Erythroblast (primary cell): ENCODE data around the gene MINDY2.

Experiments used
- DNase-seq, 2 experiments: peaks; one replicate each; lab custom pipeline; 2025; lab: John Stamatoyannopoulos, UW
- GATA1 ChIP-seq: IDR thresholded peaks from 2 replicates; pipeline ENCODE4 v1.6.1; 2011; ENCODE audit warnings: low read depth, mild to moderate bottlenecking, control low read depth, low read length, moderate library complexity
- POLR2A ChIP-seq: IDR thresholded peaks from 2 replicates; pipeline ENCODE4 v1.6.1; 2011; ENCODE audit warnings: mild to moderate bottlenecking, low read length

The MINDY2 gene

GRCh38 chr15:58770857-58771620 lies at the start of gene MINDY2:
TSS of gene MINDY2 (plus strand) at chr15:58771302. CDS start at chr15:58771396, 94 bp downstream.
- TF ChIP-seq POLR2A (peak; percentile 88), GATA1 (no peak)
- peak; percentile 98 for DNase-seq

GRCh38 chr15:58724466-58724865 lies 46.6 kb upstream of the MINDY2 start:
- TF ChIP-seq GATA1 (no peak), POLR2A (no peak)
- DNase-seq, result no peak

GRCh38 chr15:58726867-58727266 lies 44.2 kb upstream of the MINDY2 start:
- no peak for DNase-seq
- TF ChIP-seq POLR2A, result no peak
- TF ChIP-seq GATA1, result no peak

GRCh38 chr15:58731756-58732535 lies 39.2 kb upstream of the MINDY2 start:
- TF ChIP-seq GATA1 (no peak), POLR2A (no peak)
- peak in 1 of 2 experiments; percentile 31 for DNase-seq

- TF ChIP-seq POLR2A (no peak), GATA1 (no peak)
- DNase-seq, result peak; percentile 30 to 64
These were observed 38.3 kb upstream of the MINDY2 start for GRCh38 chr15:58732625-58733363.

- TF ChIP-seq GATA1 (no peak), POLR2A (no peak)
- no peak for DNase-seq
These were observed 36.2 kb upstream of the MINDY2 start for GRCh38 chr15:58734859-58735258.

- no peak for DNase-seq
- TF ChIP-seq GATA1, result no peak
- no peak for TF ChIP-seq POLR2A
These were observed 35.0 kb upstream of the MINDY2 start for GRCh38 chr15:58736018-58736643.

GRCh38 chr15:58737298-58737697 lies 33.8 kb upstream of the MINDY2 start:
- no peak for DNase-seq
- TF ChIP-seq GATA1, result no peak
- TF ChIP-seq POLR2A, result no peak

GRCh38 chr15:58738046-58738707 lies 32.9 kb upstream of the MINDY2 start:
- DNase-seq, result peak in 1 of 2 experiments; percentile 33

GRCh38 chr15:58740436-58740835 lies 30.7 kb upstream of the MINDY2 start:
- TF ChIP-seq GATA1, result no peak
- no peak for TF ChIP-seq POLR2A
- DNase-seq, result no peak

More at GRCh38 chr15:58738046-58738707, 32.9 kb upstream of the MINDY2 start:
- no peak for TF ChIP-seq POLR2A

GRCh38 chr15:58741032-58741431 lies 30.1 kb upstream of the MINDY2 start:
- TF ChIP-seq GATA1, result no peak
- TF ChIP-seq POLR2A, result no peak
- DNase-seq, result no peak

- DNase-seq, result no peak
These were observed 28.9 kb upstream of the MINDY2 start for GRCh38 chr15:58742022-58742813.

More at GRCh38 chr15:58742022-58742813, 28.9 kb upstream of the MINDY2 start:
- TF ChIP-seq POLR2A (no peak), GATA1 (no peak)
